ENCODE measurements around the gene SHROOM4.

The SHROOM4 gene

DNA sequence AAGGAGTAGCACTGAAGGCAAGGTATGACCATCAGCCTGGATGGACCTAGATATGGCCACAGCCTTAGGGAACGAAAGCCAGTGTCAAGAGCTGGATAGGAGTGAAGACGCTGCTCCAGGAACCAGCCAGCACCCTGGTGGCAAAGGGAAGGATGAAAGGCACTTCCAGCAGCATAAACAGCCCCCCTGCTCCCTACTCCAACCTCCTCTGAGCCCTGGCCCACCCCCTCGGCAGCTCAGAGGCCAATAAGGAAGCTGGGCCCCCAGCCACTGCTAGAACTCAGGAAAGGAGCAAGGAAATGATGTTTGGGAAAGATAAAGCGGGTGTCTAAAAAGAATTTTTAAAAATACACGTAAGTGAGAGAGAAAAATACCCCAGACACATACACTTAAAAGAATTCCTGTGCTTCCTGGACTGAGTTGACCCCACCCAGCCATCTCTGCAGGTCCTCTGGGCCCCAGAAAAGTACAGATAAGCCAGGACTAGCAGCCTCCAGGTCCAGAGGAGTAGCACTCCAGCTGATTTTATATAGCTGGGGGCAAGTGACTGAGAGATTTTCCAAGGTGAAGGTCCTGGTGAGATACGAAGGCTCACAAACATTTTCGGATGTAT is 170.4 kb downstream of the SHROOM4 start:
- no peak overlapping the region for H3K4me3 ChIP-seq (ENCODE audit: insufficient read depth, low read depth, low read length, poor library complexity, severe bottlenecking)
- no peak for DNase-seq
- H3K27ac ChIP-seq (ENCODE audit: insufficient read depth, low read length, poor library complexity, severe bottlenecking): no peak overlapping the region
- no peaks in the 10 kb centered on the region for H3K27me3 ChIP-seq (replicated peaks; ENCODE audit: control insufficient read depth, insufficient read depth, low read length, poor library complexity, severe bottlenecking)
- no peaks in the 10 kb centered on the region for H3K9me3 ChIP-seq (ENCODE audit: control insufficient read depth, low read length)
- H3K36me3 ChIP-seq (ENCODE audit: control insufficient read depth, insufficient read depth, low read length): no peaks in the 10 kb centered on the region
- H3K4me1 ChIP-seq (ENCODE audit: control insufficient read depth, insufficient read depth, low read length, poor library complexity, severe bottlenecking): no peaks in the 10 kb centered on the region

DNA sequence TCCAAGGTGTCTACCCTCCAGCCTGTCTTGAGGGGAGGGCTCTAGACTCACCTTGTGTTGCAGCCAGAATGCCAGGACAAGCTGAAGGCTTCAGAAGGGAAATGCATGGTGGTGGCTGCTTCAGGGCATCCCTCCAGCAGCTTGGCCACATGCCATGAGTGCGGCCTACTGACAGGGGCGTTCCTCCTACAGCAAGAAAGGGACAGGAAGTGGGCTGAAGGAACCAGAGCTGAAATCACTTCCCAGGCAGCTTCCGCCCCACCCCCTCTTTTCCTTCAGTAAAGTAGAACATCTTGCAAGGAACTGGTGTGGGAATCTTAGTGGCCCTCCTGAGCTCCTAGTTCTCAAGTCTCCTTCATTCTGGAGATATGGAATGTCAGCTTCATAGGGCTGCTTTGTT is 175.9 kb downstream of the SHROOM4 start:
- Histone ChIP-seq H3K9me3 (ENCODE audit: control insufficient read depth, low read length) (no peaks in the 10 kb centered on the region), H3K4me3 (ENCODE audit: insufficient read depth, low read depth, low read length, poor library complexity, severe bottlenecking) (no peak overlapping the region), H3K27ac (ENCODE audit: insufficient read depth, low read length, poor library complexity, severe bottlenecking) (no peak overlapping the region), H3K27me3 (replicated peaks; ENCODE audit: control insufficient read depth, insufficient read depth, low read length, poor library complexity, severe bottlenecking) (no peaks in the 10 kb centered on the region), H3K36me3 (ENCODE audit: control insufficient read depth, insufficient read depth, low read length) (no peaks in the 10 kb centered on the region), H3K4me1 (ENCODE audit: control insufficient read depth, insufficient read depth, low read length, poor library complexity, severe bottlenecking) (no peaks in the 10 kb centered on the region)
- no peak for DNase-seq

DNA sequence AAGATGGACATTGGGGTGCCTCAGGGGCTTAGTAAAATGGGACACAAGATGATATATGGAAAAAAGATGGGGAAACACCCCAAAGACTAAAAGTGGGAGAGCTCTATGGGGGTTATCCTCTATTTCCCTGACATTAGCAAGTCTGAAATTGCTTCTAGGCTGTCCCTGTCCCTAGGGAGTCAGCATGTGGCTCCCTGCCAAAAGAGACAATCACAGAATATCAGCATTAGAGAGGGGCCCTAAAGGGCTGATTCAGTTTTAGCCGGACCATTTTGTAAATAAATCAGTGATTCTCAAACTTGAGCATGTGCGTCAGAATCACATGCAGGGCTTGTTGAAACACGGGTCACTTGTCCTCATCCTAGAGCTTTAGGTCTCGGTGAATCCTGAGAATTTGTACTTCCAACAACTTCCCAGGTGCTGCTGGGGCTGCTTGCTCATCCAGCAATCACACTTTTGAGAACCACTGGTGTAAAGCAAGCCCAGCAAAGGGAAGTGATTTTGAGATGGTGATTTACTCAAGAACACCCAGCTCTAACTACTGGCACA is 178.1 kb downstream of the SHROOM4 start:
- Histone ChIP-seq H3K4me1 (ENCODE audit: control insufficient read depth, insufficient read depth, low read length, poor library complexity, severe bottlenecking) (no peaks in the 10 kb centered on the region), H3K9me3 (ENCODE audit: control insufficient read depth, low read length) (no peaks in the 10 kb centered on the region), H3K27ac (ENCODE audit: insufficient read depth, low read length, poor library complexity, severe bottlenecking) (no peak overlapping the region)

DNA sequence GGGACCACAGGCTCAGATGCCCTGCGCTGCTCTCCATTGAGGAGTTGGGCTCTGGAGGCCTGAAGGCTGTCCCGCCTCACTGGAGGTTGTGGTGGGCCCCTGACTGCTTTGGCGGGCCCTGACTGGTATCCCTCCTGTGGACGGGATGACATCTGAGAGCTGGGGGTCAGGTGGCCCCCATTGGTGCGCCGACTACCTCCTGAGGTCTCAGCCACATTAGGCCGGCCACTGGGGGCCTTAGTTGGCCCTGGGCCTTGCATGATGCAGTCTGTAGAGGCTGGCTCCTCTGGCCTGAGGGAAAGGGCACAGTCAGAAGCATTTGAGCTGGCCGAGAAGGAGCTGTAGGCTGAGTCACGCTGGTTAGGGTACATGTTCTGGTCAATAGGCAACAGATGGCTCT is 178.8 kb downstream of the SHROOM4 start:
- no peak for DNase-seq
- Histone ChIP-seq H3K9me3 (ENCODE audit: control insufficient read depth, low read length) (no peaks in the 10 kb centered on the region), H3K27ac (ENCODE audit: insufficient read depth, low read length, poor library complexity, severe bottlenecking) (no peak overlapping the region), H3K4me1 (ENCODE audit: control insufficient read depth, insufficient read depth, low read length, poor library complexity, severe bottlenecking) (no peaks in the 10 kb centered on the region), H3K27me3 (replicated peaks; ENCODE audit: control insufficient read depth, insufficient read depth, low read length, poor library complexity, severe bottlenecking) (no peaks in the 10 kb centered on the region), H3K36me3 (ENCODE audit: control insufficient read depth, insufficient read depth, low read length) (no peaks in the 10 kb centered on the region), H3K4me3 (ENCODE audit: insufficient read depth, low read depth, low read length, poor library complexity, severe bottlenecking) (no peak overlapping the region)

More for the DNA sequence above, 178.1 kb downstream of the SHROOM4 start:
- H3K4me3 ChIP-seq (ENCODE audit: insufficient read depth, low read depth, low read length, poor library complexity, severe bottlenecking): no peak overlapping the region
- H3K27me3 ChIP-seq (replicated peaks; ENCODE audit: control insufficient read depth, insufficient read depth, low read length, poor library complexity, severe bottlenecking): no peaks in the 10 kb centered on the region
- no peaks in the 10 kb centered on the region for H3K36me3 ChIP-seq (ENCODE audit: control insufficient read depth, insufficient read depth, low read length)
- no peak for DNase-seq

DNA sequence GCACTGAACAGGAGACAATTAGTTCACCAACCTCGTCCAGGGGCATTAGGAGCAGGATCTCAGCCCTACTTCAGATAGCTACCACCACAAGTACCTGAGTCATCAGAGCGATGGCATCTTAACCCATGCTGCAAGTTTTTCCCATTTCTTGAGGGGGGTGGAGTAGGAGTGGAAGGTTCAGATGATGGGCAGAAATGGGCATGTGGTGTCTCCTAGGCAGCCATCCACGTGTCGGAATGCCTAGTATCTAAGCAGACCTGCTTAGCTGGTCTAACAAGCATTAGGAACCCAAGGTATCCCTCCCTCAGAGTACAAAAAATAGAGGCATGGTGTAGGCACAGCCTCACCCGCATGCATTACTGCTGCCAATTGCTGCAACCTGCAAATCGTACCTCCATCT is 184.2 kb downstream of the SHROOM4 start:
- H3K9me3 ChIP-seq (ENCODE audit: control insufficient read depth, low read length): no peaks in the 10 kb centered on the region
- H3K4me3 ChIP-seq (ENCODE audit: insufficient read depth, low read depth, low read length, poor library complexity, severe bottlenecking): no peak overlapping the region
- DNase-seq: no peak

DNA sequence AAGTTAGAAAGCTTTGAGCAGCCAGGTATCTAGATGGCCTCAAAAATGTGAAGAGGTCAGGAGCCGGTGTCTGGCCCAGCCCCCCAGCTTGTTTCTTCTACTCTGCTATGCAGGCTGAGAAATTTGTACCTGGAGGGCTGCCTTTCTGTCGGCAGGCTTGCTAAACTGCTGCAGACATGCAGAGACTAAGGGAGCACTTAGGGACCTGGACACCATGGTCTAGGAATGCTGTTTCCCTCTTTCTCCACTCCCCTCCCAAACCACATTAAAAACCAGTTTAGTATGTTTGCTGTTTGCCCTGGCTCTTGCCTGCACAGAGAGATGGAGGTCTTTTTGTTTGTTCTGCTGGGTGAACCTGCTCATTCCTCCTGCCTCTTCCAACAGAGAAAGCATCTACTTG is 186.3 kb downstream of the SHROOM4 start:
- H3K4me1 ChIP-seq (ENCODE audit: control insufficient read depth, insufficient read depth, low read length, poor library complexity, severe bottlenecking): no peaks in the 10 kb centered on the region
- H3K36me3 ChIP-seq (ENCODE audit: control insufficient read depth, insufficient read depth, low read length): no peaks in the 10 kb centered on the region
- no peak for DNase-seq
- H3K9me3 ChIP-seq (ENCODE audit: control insufficient read depth, low read length): no peaks in the 10 kb centered on the region
- no peak overlapping the region for H3K27ac ChIP-seq (ENCODE audit: insufficient read depth, low read length, poor library complexity, severe bottlenecking)
- H3K4me3 ChIP-seq (ENCODE audit: insufficient read depth, low read depth, low read length, poor library complexity, severe bottlenecking): no peak overlapping the region
- H3K27me3 ChIP-seq (replicated peaks; ENCODE audit: control insufficient read depth, insufficient read depth, low read length, poor library complexity, severe bottlenecking): no peaks in the 10 kb centered on the region

More for the DNA sequence above, 184.2 kb downstream of the SHROOM4 start:
- Histone ChIP-seq H3K4me1 (ENCODE audit: control insufficient read depth, insufficient read depth, low read length, poor library complexity, severe bottlenecking) (no peaks in the 10 kb centered on the region), H3K27me3 (replicated peaks; ENCODE audit: control insufficient read depth, insufficient read depth, low read length, poor library complexity, severe bottlenecking) (no peaks in the 10 kb centered on the region), H3K27ac (ENCODE audit: insufficient read depth, low read length, poor library complexity, severe bottlenecking) (no peak overlapping the region), H3K36me3 (ENCODE audit: control insufficient read depth, insufficient read depth, low read length) (no peaks in the 10 kb centered on the region)

DNA sequence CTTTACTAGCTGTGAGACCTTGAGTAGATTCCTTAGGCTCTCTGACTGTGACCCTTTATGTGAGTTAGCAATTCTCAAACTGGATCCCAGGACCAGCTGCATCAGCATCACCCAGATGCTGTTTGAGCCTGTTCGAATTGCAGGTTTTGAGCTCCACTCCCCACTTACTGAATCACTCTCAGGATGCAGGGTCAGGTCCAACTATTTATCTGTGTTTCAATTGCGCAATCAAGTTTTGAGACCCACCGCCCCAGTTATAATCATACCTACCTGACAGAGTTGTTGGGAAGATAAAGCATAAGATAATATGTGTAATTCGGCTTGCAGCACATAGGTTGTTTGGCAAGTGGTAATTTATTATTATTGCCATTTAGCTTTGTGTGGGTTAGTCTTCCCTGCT is 187.6 kb downstream of the SHROOM4 start:
- Histone ChIP-seq H3K36me3 (ENCODE audit: control insufficient read depth, insufficient read depth, low read length) (no peaks in the 10 kb centered on the region), H3K4me1 (ENCODE audit: control insufficient read depth, insufficient read depth, low read length, poor library complexity, severe bottlenecking) (no peaks in the 10 kb centered on the region), H3K9me3 (ENCODE audit: control insufficient read depth, low read length) (no peaks in the 10 kb centered on the region), H3K27ac (ENCODE audit: insufficient read depth, low read length, poor library complexity, severe bottlenecking) (no peak overlapping the region), H3K4me3 (ENCODE audit: insufficient read depth, low read depth, low read length, poor library complexity, severe bottlenecking) (no peak overlapping the region), H3K27me3 (replicated peaks; ENCODE audit: control insufficient read depth, insufficient read depth, low read length, poor library complexity, severe bottlenecking) (no peaks in the 10 kb centered on the region)
- no peak for DNase-seq

DNA sequence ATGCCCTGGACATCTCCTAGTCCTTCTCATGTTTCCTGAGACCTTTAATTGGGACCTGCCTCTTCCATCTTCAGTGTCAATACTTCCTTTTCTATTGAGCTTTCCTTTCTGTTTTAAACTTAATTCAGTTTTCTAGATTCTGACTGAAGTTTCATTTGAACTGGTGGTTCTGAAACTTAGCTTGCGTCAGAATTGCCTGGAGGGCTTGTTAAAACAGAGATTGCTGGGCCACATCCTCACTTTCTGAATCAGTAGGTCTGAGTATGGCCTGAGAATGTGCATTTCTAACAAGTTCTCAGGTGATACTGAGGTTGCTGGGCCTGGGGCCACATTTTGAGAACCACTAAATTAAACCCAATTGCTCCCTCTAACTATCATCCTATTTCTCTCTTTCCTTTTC is 191.2 kb downstream of the SHROOM4 start:
- no peak overlapping the region for H3K27ac ChIP-seq (ENCODE audit: insufficient read depth, low read length, poor library complexity, severe bottlenecking)
- no peak for DNase-seq
- no peaks in the 10 kb centered on the region for H3K27me3 ChIP-seq (replicated peaks; ENCODE audit: control insufficient read depth, insufficient read depth, low read length, poor library complexity, severe bottlenecking)
- no peaks in the 10 kb centered on the region for H3K4me1 ChIP-seq (ENCODE audit: control insufficient read depth, insufficient read depth, low read length, poor library complexity, severe bottlenecking)
- H3K36me3 ChIP-seq (ENCODE audit: control insufficient read depth, insufficient read depth, low read length): no peaks in the 10 kb centered on the region
- H3K4me3 ChIP-seq (ENCODE audit: insufficient read depth, low read depth, low read length, poor library complexity, severe bottlenecking): no peak overlapping the region
- no peaks in the 10 kb centered on the region for H3K9me3 ChIP-seq (ENCODE audit: control insufficient read depth, low read length)

DNA sequence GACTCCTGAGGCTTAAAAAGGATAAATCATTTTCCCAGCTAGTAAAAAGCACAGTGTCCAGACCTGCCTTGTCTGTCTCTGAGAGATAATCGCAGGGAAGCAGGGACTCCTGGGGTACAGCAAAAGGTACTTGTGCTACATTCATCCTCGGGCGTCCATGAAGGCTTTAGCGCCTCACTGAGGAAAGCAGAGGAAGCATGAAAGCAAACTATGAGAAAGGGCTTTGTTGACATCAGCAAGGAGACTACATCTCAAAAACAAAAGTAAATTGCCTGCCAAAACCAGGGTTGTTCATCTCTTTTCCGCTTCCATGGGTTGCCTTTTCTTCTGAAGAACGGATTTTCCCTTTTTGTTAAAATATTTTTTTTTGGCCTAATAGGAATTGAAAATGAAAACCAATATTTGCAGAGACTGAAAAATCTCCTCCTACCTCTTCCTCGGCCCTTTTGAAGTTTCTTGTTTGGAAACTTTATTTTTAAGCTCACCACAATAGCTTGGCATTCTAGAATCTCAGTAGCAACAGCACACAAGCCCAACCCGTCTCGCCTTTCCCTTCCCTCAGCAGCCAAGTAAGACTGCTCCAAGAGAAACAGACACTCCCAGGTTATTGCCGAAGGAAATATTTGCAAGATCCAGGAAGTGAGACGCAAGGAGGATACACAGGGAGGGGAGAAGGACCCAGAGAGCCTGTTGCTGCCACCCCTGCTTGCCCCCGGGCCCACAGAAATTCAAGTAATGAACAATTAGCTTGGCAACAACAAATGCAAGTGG is 195.0 kb downstream of the SHROOM4 start:
- DNase-seq: no peak
- Histone ChIP-seq H3K4me1 (ENCODE audit: control insufficient read depth, insufficient read depth, low read length, poor library complexity, severe bottlenecking) (no peaks in the 10 kb centered on the region), H3K36me3 (ENCODE audit: control insufficient read depth, insufficient read depth, low read length) (no peaks in the 10 kb centered on the region), H3K27ac (ENCODE audit: insufficient read depth, low read length, poor library complexity, severe bottlenecking) (no peak overlapping the region), H3K9me3 (ENCODE audit: control insufficient read depth, low read length) (no peaks in the 10 kb centered on the region), H3K27me3 (replicated peaks; ENCODE audit: control insufficient read depth, insufficient read depth, low read length, poor library complexity, severe bottlenecking) (no peaks in the 10 kb centered on the region), H3K4me3 (ENCODE audit: insufficient read depth, low read depth, low read length, poor library complexity, severe bottlenecking) (no peak overlapping the region)

DNA sequence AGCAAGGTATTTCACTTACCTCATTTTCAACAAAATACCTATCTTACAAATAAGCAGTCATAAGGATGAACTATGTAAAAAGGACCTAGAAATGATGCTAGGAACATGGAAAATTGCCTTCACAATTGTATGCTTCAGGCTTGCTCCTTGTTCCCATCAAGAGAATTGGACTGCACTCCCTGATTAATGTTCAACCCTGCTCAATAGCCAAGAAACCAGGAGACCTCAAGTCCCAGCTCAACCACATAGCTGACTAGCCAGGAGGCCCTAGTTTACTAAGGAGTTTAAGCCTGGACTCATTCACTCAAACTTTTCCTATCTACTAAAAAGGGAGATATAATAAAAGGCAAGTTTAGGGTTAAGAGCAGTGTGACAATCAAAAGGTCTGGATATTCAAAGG is 196.8 kb downstream of the SHROOM4 start:
- no peak overlapping the region for H3K4me3 ChIP-seq (ENCODE audit: insufficient read depth, low read depth, low read length, poor library complexity, severe bottlenecking)

More for the DNA sequence above, 196.8 kb downstream of the SHROOM4 start:
- H3K27ac ChIP-seq (ENCODE audit: insufficient read depth, low read length, poor library complexity, severe bottlenecking): no peak overlapping the region
- no peaks in the 10 kb centered on the region for H3K4me1 ChIP-seq (ENCODE audit: control insufficient read depth, insufficient read depth, low read length, poor library complexity, severe bottlenecking)
- DNase-seq: no peak
- no peaks in the 10 kb centered on the region for H3K9me3 ChIP-seq (ENCODE audit: control insufficient read depth, low read length)
- no peaks in the 10 kb centered on the region for H3K27me3 ChIP-seq (replicated peaks; ENCODE audit: control insufficient read depth, insufficient read depth, low read length, poor library complexity, severe bottlenecking)
- H3K36me3 ChIP-seq (ENCODE audit: control insufficient read depth, insufficient read depth, low read length): no peaks in the 10 kb centered on the region
